Adipose tissue (tissue), 3 donors: ENCODE measurements around the gene NHLH1. TPM values are rescaled to one million over a fixed set of nuclear protein-coding genes. Genes with fewer than 3 reads are reported as not detected.
"Not testable (repeated sequence)": the region's sequence is repeated elsewhere in the genome, so short reads cannot be mapped to it uniquely, and the experiment has no call there.

Source experiments
- H3K27ac ChIP-seq: one replicate; pipeline ENCODE4 v1.5.1; 2013; ENCODE audit warnings: low read depth, low read length
- WGBS, 3 donors: extraction: QIAGEN DNeasy Blood & Tissue Kit; methylation state at CpG; one replicate each; pipeline ENCODE4 v1.1.7; 2013; 5-methylcytosine and 5-hydroxymethylcytosine counted together
- polyA plus RNA-seq, 3 donors: library from polyadenylated mRNA; stranded (reverse); fragments of 200-250 nt; gene quantifications; one replicate each; pipeline ENCODE4 v1.2.3, GENCODE V29; 2013
- donor health status: healthy with polysubstance abuse.
- donor health status: Bipolar disorder and iron deficiency.
- donor health status: healthy.

Gene NHLH1
- polyA plus RNA-seq, 3 donors: 0.07 to 0.21 TPM; not detected in 1

- 70 to 84% (median 76%) methylated on average over 4 of the region's 4 CpGs for WGBS, 3 donors
- H3K27ac ChIP-seq: no peak overlapping the region
Observed at GRCh38 chr1:160373696-160374095, 6.8 kb downstream of the NHLH1 start.

GRCh38 chr1:160374306-160375110, 7.6 kb downstream of the NHLH1 start:
- WGBS, 3 donors: 41 to 66% (median 54%) methylated on average over 6 of the region's 6 CpGs
- H3K27ac ChIP-seq: no peak overlapping the region

DNA sequence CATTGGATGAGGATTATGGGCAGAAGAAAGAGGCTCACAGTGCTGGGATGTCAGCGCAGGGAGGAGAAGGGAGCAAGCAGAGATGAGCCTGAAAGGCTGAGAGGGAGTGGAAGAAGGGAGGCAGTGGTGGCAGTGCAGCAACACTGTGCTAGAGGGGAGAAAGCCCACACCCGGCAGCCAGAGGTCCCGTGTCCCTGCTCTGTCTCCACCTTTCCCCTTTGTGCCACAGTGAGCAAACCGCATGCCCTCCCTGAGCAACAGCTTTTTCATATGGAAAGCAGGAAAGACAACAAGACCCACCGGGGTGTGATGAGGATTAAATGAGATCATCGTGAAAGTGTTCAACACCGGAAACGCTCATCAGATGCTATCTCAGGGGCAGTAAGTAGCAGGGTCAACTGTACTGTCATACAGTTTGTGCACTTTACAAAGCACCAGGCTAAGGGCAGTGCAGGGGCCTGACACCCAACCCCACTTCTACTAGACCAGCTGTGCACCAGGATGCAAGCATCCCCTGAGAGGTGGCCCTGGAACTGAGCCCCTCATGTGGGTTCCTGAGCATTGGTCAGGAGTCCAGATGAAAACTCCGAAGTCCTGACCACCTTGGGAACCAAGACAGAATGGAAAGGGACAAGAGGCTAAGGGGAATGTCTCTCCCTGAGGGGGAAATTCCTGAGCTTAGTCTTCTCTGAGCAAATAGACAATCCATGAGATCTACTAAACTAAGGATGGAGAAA, 9.1 kb downstream of the NHLH1 start:
- 10 to 39% (median 20%) methylated on average over 9 of the region's 9 CpGs for WGBS, 3 donors
- peak overlapping the region; percentile 81 for H3K27ac ChIP-seq

DNA sequence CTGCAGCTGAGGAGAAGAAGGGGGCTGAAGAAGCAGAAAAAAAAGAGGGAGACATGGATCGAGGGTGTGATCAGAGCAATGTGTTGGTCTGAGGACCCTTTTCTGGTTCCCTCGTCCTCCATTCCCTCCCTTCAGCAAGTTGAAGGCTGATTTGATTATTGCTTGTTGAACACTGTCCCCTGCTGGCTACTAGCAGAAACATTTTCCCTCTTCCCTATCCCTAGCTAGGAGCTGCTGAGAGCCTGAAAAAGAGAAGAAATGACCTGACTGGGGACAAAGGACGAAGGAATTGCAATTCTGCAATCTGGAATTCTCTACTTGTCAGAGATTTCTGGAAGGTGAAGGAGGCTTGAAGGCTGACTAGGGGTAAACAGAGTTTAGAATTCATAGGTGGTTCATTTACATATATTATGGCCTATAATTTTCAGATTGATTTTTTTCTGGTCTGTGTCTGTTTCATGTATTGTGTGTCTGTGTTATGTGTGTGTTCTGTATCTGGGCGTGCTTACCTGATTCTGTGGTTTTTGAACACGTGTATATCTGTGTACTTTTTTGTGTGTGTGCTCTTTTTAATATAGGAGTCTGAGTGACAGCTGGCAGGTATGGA, 9.8 kb downstream of the NHLH1 start:
- WGBS, 3 donors: 12 to 19% (median 14%) methylated on average over 5 of the region's 5 CpGs
- no peak overlapping the region for H3K27ac ChIP-seq

DNA sequence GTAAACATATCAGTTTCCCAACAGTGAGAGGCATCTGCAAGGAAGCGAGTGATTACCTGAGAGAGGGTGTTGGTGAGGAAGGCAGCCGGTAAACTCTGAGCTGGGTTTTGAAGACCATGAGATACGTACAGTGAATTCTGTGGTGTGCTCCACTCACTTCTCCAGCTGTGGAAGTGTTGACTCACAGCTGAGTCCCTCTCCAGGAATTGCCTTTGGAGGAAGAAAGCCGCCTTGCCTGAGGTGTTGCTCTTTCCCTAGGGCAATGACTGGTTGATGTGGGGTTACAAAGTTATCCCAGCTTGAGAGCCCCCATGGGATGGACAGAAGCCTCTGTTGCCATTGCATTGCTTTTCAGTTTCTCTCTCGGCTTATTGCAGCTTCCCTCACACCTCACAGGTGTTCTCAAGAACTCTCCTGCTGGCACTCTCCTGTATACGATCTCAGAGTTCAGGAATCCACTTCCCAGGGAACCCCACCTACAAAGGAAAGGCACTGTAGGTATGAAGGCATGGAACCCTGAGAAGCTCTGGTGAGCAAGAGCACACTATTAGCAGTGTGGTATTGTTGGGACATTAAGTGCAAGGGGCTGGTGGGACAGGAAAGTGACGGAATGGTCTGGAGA, 10.8 kb downstream of the NHLH1 start:
- H3K27ac ChIP-seq: no peak overlapping the region
- WGBS, 3 donors: 70 to 78% (median 77%) methylated on average over 7 of the region's 7 CpGs

GRCh38 chr1:160384812-160385211, 17.9 kb downstream of the NHLH1 start:
- 95 to 100% (median 96%) methylated on average over 2 of the region's 2 CpGs for WGBS, 3 donors
- H3K27ac ChIP-seq: not testable (repeated sequence)

DNA sequence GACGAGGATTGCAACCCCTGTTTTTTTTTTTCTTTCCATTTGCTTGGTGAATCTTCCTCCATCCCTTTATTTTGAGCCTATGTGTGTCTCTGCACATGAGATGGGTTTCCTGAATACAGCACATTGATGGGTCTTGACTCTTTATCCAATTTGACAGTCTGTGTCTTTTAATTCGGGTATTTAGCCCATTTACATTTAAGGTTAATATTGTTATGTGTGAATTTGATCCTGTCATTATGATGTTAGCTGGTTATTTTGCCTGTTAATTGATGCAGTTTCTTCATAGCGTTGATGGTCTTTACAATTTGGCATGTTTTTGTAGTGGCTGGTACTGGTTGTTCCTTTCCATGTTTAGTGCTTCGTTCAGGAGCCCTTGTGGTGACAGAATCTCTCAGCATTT, 21.5 kb downstream of the NHLH1 start:
- 53 to 80% (median 70%) methylated on average over 3 to 4 of the region's 4 CpGs for WGBS, 3 donors
- not testable (repeated sequence) for H3K27ac ChIP-seq

DNA sequence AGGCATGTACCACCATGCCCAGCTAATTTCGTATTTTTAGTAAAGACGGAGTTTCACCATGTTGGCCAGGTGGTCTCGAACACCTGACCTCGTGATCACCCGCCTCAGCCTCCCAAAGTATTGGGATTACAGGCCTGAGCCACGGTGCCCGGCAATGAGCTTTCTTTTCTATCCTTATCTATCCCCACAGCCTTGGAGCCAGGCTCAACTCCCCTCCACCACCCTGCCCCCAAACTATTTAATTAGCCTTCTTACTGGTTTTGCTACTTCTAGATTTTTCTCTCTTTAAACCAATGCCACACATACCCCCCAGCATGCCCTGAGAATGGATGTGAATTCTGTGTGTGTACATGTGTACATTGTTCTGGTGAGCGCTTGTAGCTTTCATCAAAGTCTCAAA, 27.8 kb downstream of the NHLH1 start:
- H3K27ac ChIP-seq: no peak overlapping the region
- 91 to 94% (median 91%) methylated on average over 8 of the region's 8 CpGs for WGBS, 3 donors

DNA sequence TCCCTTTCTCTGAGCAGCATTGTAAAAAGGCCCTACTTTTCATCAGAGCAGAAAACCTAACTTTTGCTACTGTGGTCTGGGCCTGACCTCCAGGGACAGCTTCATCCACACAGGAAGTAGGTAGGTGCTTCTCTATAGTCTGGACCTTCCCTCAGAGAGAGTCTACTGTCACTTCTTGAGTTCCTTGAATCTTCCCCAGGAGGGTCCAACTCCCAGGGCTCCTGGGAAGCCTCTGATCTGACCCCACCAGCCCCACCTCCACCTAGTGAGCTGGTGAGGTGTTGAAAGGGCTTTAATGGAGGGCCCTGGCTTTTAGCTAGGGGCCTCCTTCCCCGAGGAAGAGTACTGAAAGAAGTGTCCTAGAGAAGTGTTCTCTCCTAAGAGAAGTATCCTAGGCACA, 30.8 kb downstream of the NHLH1 start:
- 65 to 89% (median 73%) methylated on average over 1 of the region's 1 CpG for WGBS, 3 donors

DNA sequence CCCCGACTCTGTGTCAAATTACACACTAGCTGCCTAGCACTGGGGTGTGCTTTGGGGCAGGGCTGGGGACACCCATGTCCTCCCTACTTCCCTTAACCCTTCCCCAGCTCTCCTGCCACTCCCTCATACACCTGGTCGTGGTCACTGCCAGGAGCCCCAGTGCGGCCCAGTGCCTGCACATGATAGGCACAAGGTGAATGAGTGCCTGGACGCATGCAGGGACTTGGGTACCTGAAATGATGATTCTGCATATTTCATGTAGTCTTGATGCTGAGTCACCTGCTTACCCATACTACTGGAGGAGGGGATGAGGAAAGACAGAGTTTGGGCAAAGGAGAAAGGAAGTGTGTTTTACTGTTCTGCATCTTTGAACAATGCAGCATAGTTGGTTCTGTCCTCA, 32.0 kb downstream of the NHLH1 start:
- no peak overlapping the region for H3K27ac ChIP-seq
- WGBS, 3 donors: 78 to 83% (median 82%) methylated on average over 4 of the region's 4 CpGs

More for the DNA sequence above, 30.8 kb downstream of the NHLH1 start:
- H3K27ac ChIP-seq: no peak overlapping the region

DNA sequence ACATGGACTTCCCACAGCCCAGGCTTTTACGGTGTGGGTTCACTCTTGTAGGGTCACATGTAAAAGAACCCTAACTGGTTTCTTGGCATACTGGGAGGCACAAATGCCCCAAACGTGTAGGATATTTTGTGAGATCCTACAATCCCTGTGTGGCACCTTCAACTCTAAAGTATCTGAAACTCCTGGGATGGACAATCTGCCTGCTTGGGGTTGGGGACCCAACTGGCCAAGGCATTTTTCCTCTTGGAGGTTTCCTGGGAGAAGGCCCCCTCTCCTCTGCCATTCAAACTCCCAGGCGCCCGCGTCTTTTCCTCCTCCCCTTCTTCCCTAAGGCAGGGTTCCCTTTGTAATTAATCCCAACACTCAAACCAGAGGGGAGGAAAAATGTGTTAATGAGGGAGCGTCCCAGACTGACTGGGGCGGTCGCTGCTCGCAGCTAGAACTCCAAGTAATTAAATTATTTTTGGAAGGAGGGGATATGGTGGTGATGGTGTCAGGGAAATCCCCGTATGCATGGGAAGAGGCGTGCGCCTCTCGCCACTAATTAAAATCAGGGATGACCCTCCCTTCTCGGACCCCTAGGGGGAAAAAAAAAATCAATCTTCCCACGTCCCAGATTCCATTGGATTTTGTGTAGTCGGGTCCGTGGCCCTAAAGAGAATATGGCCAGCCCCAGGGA, 32.8 kb downstream of the NHLH1 start:
- no peak overlapping the region for H3K27ac ChIP-seq
- WGBS, 3 donors: 40 to 50% (median 44%) methylated on average over 17 of the region's 17 CpGs

DNA sequence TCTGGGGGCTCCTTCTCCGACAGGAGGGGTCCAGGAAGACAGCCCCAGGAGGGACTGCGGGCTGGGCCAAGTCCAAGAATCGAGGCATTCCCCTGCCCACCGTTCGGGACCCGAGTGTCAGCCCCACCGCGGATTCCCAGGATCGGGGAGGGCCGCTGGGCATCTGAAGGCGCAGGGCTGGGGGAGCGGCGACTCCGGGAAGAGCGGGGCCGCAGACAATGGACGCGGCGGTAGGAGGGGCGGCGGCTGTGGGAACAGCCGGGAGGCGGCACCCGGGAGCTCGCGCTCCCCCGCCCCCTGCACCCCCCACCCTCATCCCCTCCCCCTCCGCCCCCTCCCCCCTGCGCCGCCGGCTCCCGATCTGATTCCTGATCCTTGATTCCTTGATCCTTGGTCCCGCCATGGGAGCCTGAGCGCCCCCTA, 33.4 kb downstream of the NHLH1 start, which contains the start of gene VANGL2:
Gene VANGL2, plus strand, starts transcription at position 342 of the 423 bp plus-strand sequence. CDS start 15,274 bp downstream, outside the sequence.
- H3K27ac ChIP-seq: no peak within 1 kb of the TSS
- WGBS, 3 donors: 0 to 2% (median 1%) methylated on average over 22 to 30 of the region's 34 CpGs

GRCh38 chr1:160400646-160401486, 34.0 kb downstream of the NHLH1 start:
- WGBS, 3 donors: 2 to 6% (median 5%) methylated on average over 53 to 55 of the region's 55 CpGs
- no peak overlapping the region for H3K27ac ChIP-seq

- no peak overlapping the region for H3K27ac ChIP-seq
- WGBS, 3 donors: 51 to 63% (median 55%) methylated on average over 7 of the region's 7 CpGs
Observed at GRCh38 chr1:160401487-160401805, 34.6 kb downstream of the NHLH1 start.

- H3K27ac ChIP-seq: no peak overlapping the region
- WGBS, 3 donors: 55 to 65% (median 56%) methylated on average over 9 of the region's 9 CpGs
Observed at GRCh38 chr1:160402001-160402795, 35.3 kb downstream of the NHLH1 start.

GRCh38 chr1:160403244-160403643, 36.4 kb downstream of the NHLH1 start:
- no peak overlapping the region for H3K27ac ChIP-seq
- 45 to 79% (median 53%) methylated on average over 3 of the region's 3 CpGs for WGBS, 3 donors

DNA sequence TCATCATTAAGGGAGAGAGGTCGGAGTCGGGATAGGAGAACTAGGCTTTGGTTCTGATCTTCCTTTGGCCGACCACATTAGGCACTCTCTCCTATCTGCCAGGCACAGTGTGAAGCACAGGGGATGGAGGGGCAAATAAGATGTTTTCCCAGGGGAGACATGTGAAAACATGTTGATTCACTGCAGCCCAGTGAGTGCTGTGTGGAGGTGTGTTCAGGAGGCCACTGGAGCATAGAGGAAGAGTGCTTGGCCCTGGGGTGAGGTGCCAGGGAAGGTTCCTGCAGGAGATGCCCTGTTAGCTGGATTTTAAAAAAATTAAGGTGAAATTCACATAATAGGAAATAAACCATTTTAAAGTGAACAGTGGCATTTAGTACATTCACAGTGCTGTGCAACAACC, 37.2 kb downstream of the NHLH1 start:
- no peak overlapping the region for H3K27ac ChIP-seq
- WGBS, 3 donors: 92 to 98% (median 96%) methylated on average over 3 of the region's 3 CpGs
